ENCODE data around the gene OGA.
A peak's percentile ranks its signal among the peaks of the same experiment; 100 is the strongest.

DNA sequence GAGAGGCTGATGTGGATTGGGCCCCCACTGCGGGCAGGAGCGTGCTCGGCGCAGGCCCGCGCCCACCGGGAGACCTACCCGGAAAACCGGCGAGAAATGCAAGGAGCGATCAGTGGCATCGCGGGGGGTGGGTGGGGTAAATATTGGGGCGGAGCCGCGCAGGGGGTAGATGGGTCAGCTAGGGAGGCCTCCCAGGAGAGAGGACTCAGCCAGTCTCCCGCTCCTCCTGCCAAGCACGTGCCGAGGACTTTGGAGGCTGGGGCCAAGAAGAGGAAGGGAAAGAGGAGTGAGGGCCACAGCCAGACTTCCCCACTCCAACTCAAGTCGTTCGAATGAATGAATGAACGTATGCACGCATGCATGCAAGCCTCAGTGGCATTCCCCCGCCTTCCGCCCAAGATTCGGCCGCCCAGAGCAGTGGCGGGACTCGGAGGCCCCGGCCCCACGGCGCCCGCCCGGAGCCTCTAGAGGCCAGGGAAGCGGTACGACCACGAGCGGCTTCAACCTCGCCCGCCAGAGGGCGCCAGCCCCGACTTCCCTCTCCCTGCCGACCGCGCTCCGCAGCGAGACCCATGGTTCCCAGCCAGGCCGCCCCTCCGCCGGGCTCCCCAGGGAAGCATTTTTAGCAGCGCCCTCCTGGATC is 38.6 kb downstream of the OGA start:
- TF ChIP-seq, protein P1, sequence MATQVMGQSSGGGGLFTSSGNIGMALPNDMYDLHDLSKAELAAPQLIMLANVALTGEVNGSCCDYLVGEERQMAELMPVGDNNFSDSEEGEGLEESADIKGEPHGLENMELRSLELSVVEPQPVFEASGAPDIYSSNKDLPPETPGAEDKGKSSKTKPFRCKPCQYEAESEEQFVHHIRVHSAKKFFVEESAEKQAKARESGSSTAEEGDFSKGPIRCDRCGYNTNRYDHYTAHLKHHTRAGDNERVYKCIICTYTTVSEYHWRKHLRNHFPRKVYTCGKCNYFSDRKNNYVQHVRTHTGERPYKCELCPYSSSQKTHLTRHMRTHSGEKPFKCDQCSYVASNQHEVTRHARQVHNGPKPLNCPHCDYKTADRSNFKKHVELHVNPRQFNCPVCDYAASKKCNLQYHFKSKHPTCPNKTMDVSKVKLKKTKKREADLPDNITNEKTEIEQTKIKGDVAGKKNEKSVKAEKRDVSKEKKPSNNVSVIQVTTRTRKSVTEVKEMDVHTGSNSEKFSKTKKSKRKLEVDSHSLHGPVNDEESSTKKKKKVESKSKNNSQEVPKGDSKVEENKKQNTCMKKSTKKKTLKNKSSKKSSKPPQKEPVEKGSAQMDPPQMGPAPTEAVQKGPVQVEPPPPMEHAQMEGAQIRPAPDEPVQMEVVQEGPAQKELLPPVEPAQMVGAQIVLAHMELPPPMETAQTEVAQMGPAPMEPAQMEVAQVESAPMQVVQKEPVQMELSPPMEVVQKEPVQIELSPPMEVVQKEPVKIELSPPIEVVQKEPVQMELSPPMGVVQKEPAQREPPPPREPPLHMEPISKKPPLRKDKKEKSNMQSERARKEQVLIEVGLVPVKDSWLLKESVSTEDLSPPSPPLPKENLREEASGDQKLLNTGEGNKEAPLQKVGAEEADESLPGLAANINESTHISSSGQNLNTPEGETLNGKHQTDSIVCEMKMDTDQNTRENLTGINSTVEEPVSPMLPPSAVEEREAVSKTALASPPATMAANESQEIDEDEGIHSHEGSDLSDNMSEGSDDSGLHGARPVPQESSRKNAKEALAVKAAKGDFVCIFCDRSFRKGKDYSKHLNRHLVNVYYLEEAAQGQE (tag by site-specific recombination; IDR thresholded peaks at IDR 0.05) = no peak
- TF ChIP-seq ZNF660 (tag by site-specific recombination; IDR thresholded peaks at IDR 0.05) (peak; percentile 85), ZNF664 (tag by site-specific recombination; IDR thresholded peaks at IDR 0.05) (no peak), ZNF558 (tag by site-specific recombination; IDR thresholded peaks at IDR 0.05) (no peak), KLF9 (tag by site-specific recombination; IDR thresholded peaks at IDR 0.05; ENCODE audit: low read depth) (no peak), YY1 (tag by site-specific recombination; IDR thresholded peaks at IDR 0.05) (peak; percentile 16; the same call in 1 of the 2 replicates), ZNF571 (tag by site-specific recombination; IDR thresholded peaks at IDR 0.05) (no peak), ZBTB1 (tag by site-specific recombination; IDR thresholded peaks at IDR 0.05) (no peak), SP2 (tag by site-specific recombination; IDR thresholded peaks at IDR 0.05) (peak; percentile 36)
- TF ChIP-seq, protein P2, sequence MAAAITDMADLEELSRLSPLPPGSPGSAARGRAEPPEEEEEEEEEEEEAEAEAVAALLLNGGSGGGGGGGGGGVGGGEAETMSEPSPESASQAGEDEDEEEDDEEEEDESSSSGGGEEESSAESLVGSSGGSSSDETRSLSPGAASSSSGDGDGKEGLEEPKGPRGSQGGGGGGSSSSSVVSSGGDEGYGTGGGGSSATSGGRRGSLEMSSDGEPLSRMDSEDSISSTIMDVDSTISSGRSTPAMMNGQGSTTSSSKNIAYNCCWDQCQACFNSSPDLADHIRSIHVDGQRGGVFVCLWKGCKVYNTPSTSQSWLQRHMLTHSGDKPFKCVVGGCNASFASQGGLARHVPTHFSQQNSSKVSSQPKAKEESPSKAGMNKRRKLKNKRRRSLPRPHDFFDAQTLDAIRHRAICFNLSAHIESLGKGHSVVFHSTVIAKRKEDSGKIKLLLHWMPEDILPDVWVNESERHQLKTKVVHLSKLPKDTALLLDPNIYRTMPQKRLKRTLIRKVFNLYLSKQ (tag by site-specific recombination; IDR thresholded peaks at IDR 0.05; ENCODE audit: borderline replicate concordance) = no peak
- TF ChIP-seq, protein P3, sequence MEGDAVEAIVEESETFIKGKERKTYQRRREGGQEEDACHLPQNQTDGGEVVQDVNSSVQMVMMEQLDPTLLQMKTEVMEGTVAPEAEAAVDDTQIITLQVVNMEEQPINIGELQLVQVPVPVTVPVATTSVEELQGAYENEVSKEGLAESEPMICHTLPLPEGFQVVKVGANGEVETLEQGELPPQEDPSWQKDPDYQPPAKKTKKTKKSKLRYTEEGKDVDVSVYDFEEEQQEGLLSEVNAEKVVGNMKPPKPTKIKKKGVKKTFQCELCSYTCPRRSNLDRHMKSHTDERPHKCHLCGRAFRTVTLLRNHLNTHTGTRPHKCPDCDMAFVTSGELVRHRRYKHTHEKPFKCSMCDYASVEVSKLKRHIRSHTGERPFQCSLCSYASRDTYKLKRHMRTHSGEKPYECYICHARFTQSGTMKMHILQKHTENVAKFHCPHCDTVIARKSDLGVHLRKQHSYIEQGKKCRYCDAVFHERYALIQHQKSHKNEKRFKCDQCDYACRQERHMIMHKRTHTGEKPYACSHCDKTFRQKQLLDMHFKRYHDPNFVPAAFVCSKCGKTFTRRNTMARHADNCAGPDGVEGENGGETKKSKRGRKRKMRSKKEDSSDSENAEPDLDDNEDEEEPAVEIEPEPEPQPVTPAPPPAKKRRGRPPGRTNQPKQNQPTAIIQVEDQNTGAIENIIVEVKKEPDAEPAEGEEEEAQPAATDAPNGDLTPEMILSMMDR (tag by site-specific recombination; IDR thresholded peaks at IDR 0.05) = peak; percentile 93
